OCI-LY3 (cell line): ENCODE data around the gene HMCN1.

Source experiments
- EZH2phosphoT487 ChIP-seq: fragments of 200-600 bp; shearing (Covaris generic); IDR thresholded peaks from 2 replicates; pipeline ENCODE4 v1.6.1; 2018; ENCODE audit warnings: antibody characterized with exemption, mixed run types, low read depth
- TF ChIP-seq, protein P1 (sequence below): fragments of 200-600, 300-600 bp; sonication (generic); IDR thresholded peaks from 2 replicates; pipeline ENCODE4 v1.5.1; 2014; ENCODE audit warnings: antibody characterized with exemption, low read length, low read depth

- TF ChIP-seq, protein P1, sequence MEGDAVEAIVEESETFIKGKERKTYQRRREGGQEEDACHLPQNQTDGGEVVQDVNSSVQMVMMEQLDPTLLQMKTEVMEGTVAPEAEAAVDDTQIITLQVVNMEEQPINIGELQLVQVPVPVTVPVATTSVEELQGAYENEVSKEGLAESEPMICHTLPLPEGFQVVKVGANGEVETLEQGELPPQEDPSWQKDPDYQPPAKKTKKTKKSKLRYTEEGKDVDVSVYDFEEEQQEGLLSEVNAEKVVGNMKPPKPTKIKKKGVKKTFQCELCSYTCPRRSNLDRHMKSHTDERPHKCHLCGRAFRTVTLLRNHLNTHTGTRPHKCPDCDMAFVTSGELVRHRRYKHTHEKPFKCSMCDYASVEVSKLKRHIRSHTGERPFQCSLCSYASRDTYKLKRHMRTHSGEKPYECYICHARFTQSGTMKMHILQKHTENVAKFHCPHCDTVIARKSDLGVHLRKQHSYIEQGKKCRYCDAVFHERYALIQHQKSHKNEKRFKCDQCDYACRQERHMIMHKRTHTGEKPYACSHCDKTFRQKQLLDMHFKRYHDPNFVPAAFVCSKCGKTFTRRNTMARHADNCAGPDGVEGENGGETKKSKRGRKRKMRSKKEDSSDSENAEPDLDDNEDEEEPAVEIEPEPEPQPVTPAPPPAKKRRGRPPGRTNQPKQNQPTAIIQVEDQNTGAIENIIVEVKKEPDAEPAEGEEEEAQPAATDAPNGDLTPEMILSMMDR, result no peak
- no peak for TF ChIP-seq EZH2phosphoT487
Observed at GRCh38 chr1:185916861-185917260, 182.7 kb downstream of the HMCN1 start.
